Upper lobe of left lung (tissue), 6 donors: ENCODE data around the gene GBF1. TPM values are rescaled to one million over a fixed set of nuclear protein-coding genes. Genes with fewer than 3 reads are reported as not detected.

Source experiments
- ATAC-seq, 2 donors: fragments of 200-7000 bp; cut with Tn5 transposase; one replicate each; pipeline ENCODE4 v1.9.1; 2022; ENCODE audit warnings: mild to moderate bottlenecking in 2 of 2, moderate library complexity in 2 of 2; ENCODE audit not compliant: low FRiP score in 2 of 2
- DNase-seq, 2 donors: peaks; one replicate each; pipeline ENCODE4 v3.0.0-alpha.2; 2019 to 2020
- H3K27ac ChIP-seq, 4 donors: fragments of 200-600 bp; sonication (generic); one replicate each; pipeline ENCODE4 v1.5.1; 2016 to 2019
- H3K27me3 ChIP-seq, 4 donors: fragments of 200-600 bp; sonication (generic); one replicate each; pipeline ENCODE4 v1.5.1; 2017 to 2019
- H3K36me3 ChIP-seq, 4 donors: fragments of 200-600 bp; sonication (generic); one replicate each; pipeline ENCODE4 v1.5.1; 2016 to 2019
- H3K4me1 ChIP-seq, 4 donors: fragments of 200-600 bp; sonication (generic); one replicate each; pipeline ENCODE4 v1.5.1; 2018 to 2019
- H3K4me3 ChIP-seq, 4 donors: fragments of 200-600 bp; sonication (generic); one replicate each; pipeline ENCODE4 v1.5.1; 2017 to 2019; ENCODE audit warnings: mild to moderate bottlenecking in 2 of 4, moderate library complexity in 1 of 4
- H3K9me3 ChIP-seq, 4 donors: fragments of 200-600 bp; sonication (generic); one replicate each; pipeline ENCODE4 v1.5.1; 2018 to 2019
- EP300 ChIP-seq, 4 donors: sonication (generic); formaldehyde crosslinking; IDR thresholded peaks; one replicate each; pipeline ENCODE4 v1.5.1; 2017; ENCODE audit warnings: antibody characterized with exemption in 4 of 4, control low read depth in 2 of 4
- POLR2A ChIP-seq, 4 donors: fragments of 450-650 bp; IDR thresholded peaks; one replicate each; pipeline ENCODE4 v1.5.1; 2016 to 2017; ENCODE audit warnings: antibody characterized with exemption in 4 of 4, mild to moderate bottlenecking in 2 of 4
- POLR2AphosphoS5 ChIP-seq, 2 donors: sonication (generic); formaldehyde crosslinking; IDR thresholded peaks; one replicate each; pipeline ENCODE4 v1.5.1; 2017; ENCODE audit warnings: antibody characterized with exemption in 2 of 2
- WGBS, 2 donors: methylation state at CpG; one replicate each; pipeline ENCODE4 v1.1.5; 2017 to 2018; 5-methylcytosine and 5-hydroxymethylcytosine counted together
- total RNA-seq, 6 donors: library from RNA; depleted of rRNA in 4 of 6; stranded (reverse); fragments of >200 nt in 4 of 6; gene quantifications; one replicate each; pipeline versions ENCODE4 v1.1.0 to v1.2.1, GENCODE V29; 2016 to 2021
- TF ChIP-seq, protein P1 (sequence below), 6 experiments: fragments of 450-650 bp in 4 of 6; fragments of 200-600 bp in 2 of 6; sonication (generic) in 2 of 6; IDR thresholded peaks; one replicate each; pipeline ENCODE4 v1.5.1; 2016 to 2019; ENCODE audit warnings: antibody characterized with exemption in 6 of 6
- donor health status: DM: no; HTN: no; CAD: no; lungs with moderate emphysema.
- donor health status: DM: no; HTN: yes; CAD: no; lungs with severe emphysema.

GBF1 gene
- total RNA-seq, 6 donors from 2014 or later = 36.7 to 59.7 (median 44.4) TPM

DNA sequence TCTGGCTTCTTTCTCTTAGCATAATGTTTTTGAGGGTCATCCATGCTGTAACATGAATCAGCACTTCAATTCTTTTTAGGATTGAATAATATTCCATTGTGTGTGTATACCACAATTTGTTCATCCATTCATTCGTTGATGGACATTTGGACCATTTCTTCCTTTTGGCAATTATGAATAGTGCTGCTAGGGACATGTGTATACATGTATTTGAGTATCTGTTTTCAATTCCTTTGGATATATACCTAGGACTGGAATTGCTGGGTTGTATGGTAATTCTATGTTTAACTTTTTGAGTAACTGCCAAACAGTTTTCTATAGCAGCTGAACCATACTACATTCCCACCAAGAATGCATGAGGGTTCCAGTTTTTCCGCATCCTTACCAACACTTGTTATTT is 39.2 kb downstream of the GBF1 start:
- H3K27ac ChIP-seq = no peak overlapping the region
- peaks cover 0 to 2% (median 0%) of the 10 kb centered on the region in 4 donors for H3K36me3 ChIP-seq
- H3K4me1 ChIP-seq = peaks cover 17 to 26% (median 22%) of the 10 kb centered on the region in 4 donors
- no peaks in the 10 kb centered on the region for H3K27me3 ChIP-seq
- no peak overlapping the region for H3K4me3 ChIP-seq
- no peak for TF ChIP-seq EP300 (IDR thresholded peaks at IDR 0.05)
- no peak for TF ChIP-seq POLR2A (IDR thresholded peaks at IDR 0.05)
- TF ChIP-seq, protein P1, sequence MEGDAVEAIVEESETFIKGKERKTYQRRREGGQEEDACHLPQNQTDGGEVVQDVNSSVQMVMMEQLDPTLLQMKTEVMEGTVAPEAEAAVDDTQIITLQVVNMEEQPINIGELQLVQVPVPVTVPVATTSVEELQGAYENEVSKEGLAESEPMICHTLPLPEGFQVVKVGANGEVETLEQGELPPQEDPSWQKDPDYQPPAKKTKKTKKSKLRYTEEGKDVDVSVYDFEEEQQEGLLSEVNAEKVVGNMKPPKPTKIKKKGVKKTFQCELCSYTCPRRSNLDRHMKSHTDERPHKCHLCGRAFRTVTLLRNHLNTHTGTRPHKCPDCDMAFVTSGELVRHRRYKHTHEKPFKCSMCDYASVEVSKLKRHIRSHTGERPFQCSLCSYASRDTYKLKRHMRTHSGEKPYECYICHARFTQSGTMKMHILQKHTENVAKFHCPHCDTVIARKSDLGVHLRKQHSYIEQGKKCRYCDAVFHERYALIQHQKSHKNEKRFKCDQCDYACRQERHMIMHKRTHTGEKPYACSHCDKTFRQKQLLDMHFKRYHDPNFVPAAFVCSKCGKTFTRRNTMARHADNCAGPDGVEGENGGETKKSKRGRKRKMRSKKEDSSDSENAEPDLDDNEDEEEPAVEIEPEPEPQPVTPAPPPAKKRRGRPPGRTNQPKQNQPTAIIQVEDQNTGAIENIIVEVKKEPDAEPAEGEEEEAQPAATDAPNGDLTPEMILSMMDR (IDR thresholded peaks at IDR 0.05) = no peak
- TF ChIP-seq POLR2AphosphoS5 (IDR thresholded peaks at IDR 0.05) = no peak
- ATAC-seq = no peak
- no peak for DNase-seq
- 89 to 100% methylated on average over 2 of the region's 2 CpGs for WGBS, 2 donors
- H3K9me3 ChIP-seq = no peaks in the 10 kb centered on the region

DNA sequence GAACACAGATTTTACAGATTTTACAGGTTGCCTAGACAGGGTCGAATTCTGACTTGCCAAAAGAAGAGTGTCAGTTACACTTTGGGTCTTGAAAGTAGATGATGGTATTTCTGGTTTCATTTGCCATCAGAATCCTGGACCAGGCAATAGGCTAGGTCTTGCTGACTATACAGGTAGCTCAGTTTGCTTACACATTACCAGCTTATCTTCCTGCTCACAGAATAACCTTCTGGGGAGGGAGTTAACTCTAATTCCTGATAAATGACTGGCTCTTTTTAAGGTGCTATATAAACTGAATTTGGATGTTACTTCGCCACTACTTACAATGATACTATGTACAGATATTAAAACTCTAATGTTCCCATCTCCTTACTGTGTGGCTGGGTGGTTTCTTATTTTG is 39.8 kb downstream of the GBF1 start:
- 78 to 88% methylated on average over 2 of the region's 2 CpGs for WGBS, 2 donors
- ATAC-seq (no peak), DNase-seq (no peak)

DNA sequence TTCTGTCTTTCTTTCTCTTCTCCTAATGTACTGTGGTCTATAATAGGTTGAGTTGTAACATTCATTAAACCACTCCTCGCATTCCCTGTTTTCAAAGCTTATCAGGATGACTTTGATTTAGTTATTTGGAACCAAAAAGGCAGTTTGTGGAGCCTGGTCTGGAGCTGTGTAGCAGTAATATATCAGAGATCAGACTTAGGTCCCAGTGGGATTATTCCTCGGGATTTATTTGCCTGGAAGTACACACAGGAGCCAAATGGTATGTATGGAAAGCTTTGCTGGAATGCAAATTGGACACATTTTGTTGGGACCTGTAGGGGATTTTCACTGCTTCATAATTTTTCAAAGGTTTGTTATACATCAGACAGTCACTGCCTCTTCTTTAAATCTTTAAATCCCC is 40.9 kb downstream of the GBF1 start:
- H3K4me3 ChIP-seq = no peak overlapping the region
- no peak for ATAC-seq
- TF ChIP-seq EP300 (IDR thresholded peaks at IDR 0.05) = no peak
- no peak for TF ChIP-seq POLR2AphosphoS5 (IDR thresholded peaks at IDR 0.05)
- TF ChIP-seq, protein P1 (IDR thresholded peaks at IDR 0.05) = no peak
- peaks cover 7 to 10% (median 9%) of the 10 kb centered on the region in 4 donors for H3K4me1 ChIP-seq
- peaks cover 0 to 2% (median 0%) of the 10 kb centered on the region in 4 donors for H3K36me3 ChIP-seq
- no peak overlapping the region for H3K27ac ChIP-seq
- WGBS, 2 donors = 77 to 83% methylated on average over 2 of the region's 2 CpGs
- no peaks in the 10 kb centered on the region for H3K27me3 ChIP-seq
- DNase-seq = no peak
- no peaks in the 10 kb centered on the region for H3K9me3 ChIP-seq

More for the DNA sequence above, 39.8 kb downstream of the GBF1 start:
- no peak overlapping the region for H3K27ac ChIP-seq
- H3K9me3 ChIP-seq = no peaks in the 10 kb centered on the region
- no peak for TF ChIP-seq POLR2AphosphoS5 (IDR thresholded peaks at IDR 0.05)
- TF ChIP-seq, protein P1 (IDR thresholded peaks at IDR 0.05) = no peak
- H3K27me3 ChIP-seq = no peaks in the 10 kb centered on the region
- H3K4me1 ChIP-seq = peaks cover 12 to 20% (median 16%) of the 10 kb centered on the region in 4 donors
- H3K4me3 ChIP-seq = no peak overlapping the region
- H3K36me3 ChIP-seq = peaks cover 0 to 2% (median 0%) of the 10 kb centered on the region in 4 donors

DNA sequence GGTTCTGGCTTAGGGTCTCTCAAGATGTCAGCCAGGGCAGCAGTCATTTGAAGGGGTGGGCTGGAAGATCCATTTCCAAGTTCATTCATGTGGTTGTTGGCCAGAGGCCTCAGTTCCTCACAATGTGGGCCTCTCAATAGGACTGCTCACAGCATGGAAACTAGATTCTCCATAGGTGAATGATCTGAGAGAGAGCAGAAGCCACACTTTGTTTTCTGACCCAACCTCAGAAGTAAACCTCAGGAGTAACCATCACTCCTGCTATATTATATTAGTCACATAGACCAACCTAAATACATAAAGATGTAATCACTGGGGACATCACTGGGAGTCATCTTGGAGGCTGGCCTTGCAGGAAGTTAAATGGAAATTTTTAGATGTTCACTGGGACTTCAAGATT is 42.2 kb downstream of the GBF1 start:
- H3K27ac ChIP-seq = no peak overlapping the region
- no peak for ATAC-seq
- TF ChIP-seq, protein P1 (IDR thresholded peaks at IDR 0.05) = no peak
- no peak for TF ChIP-seq EP300 (IDR thresholded peaks at IDR 0.05)
- TF ChIP-seq POLR2A (IDR thresholded peaks at IDR 0.05) = no peak
- TF ChIP-seq POLR2AphosphoS5 (IDR thresholded peaks at IDR 0.05) = no peak
- H3K4me1 ChIP-seq = peaks cover 6 to 10% (median 9%) of the 10 kb centered on the region in 4 donors
- H3K27me3 ChIP-seq = no peaks in the 10 kb centered on the region
- no peak for DNase-seq
- no peaks in the 10 kb centered on the region for H3K9me3 ChIP-seq
- H3K36me3 ChIP-seq = peaks cover 0 to 2% (median 0%) of the 10 kb centered on the region in 4 donors
- no peak overlapping the region for H3K4me3 ChIP-seq

DNA sequence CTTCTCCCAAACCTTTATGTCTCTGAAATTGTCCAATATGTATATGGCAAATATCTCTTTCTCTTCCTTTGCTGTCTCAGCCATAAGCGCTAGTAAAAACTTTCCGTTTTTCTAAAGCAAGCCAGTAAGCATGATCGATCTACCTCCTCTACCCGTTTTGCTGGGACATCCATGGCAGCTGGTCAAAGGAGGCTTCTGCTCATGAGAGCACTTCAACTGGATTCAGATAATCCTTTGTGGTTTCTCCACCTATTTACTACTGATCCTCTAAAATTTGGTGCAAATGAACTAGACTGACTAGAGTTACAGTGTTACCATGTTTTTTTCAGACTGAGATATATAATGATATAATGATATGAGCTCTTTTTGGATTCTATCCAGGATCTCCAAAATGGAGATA is 42.7 kb downstream of the GBF1 start:
- WGBS, 2 donors = 95 to 96% methylated on average over 4 of the region's 4 CpGs
- H3K4me1 ChIP-seq = peaks cover 6 to 10% (median 8%) of the 10 kb centered on the region in 4 donors
- ATAC-seq = no peak

More for the DNA sequence above, 42.7 kb downstream of the GBF1 start:
- Histone ChIP-seq H3K4me3 (no peak overlapping the region), H3K27ac (no peak overlapping the region), H3K27me3 (no peaks in the 10 kb centered on the region), H3K36me3 (peaks cover 0 to 2% (median 0%) of the 10 kb centered on the region in 4 donors), H3K9me3 (no peaks in the 10 kb centered on the region)
- TF ChIP-seq POLR2AphosphoS5 (IDR thresholded peaks at IDR 0.05) (no peak), POLR2A (IDR thresholded peaks at IDR 0.05) (no peak), EP300 (IDR thresholded peaks at IDR 0.05) (no peak)
- TF ChIP-seq, protein P1 (IDR thresholded peaks at IDR 0.05) = no peak
- no peak for DNase-seq
